ENCODE results near the gene ORC2.
A peak's percentile ranks its signal among the peaks of the same experiment; 100 is the strongest.
"Not testable (repeated sequence)": the region's sequence is repeated elsewhere in the genome, so short reads cannot be mapped to it uniquely, and the experiment has no call there.

The ORC2 gene

GRCh38 chr2:200930947-200931626, 32.4 kb downstream of the ORC2 start:
- no peak for DNase-seq

DNA sequence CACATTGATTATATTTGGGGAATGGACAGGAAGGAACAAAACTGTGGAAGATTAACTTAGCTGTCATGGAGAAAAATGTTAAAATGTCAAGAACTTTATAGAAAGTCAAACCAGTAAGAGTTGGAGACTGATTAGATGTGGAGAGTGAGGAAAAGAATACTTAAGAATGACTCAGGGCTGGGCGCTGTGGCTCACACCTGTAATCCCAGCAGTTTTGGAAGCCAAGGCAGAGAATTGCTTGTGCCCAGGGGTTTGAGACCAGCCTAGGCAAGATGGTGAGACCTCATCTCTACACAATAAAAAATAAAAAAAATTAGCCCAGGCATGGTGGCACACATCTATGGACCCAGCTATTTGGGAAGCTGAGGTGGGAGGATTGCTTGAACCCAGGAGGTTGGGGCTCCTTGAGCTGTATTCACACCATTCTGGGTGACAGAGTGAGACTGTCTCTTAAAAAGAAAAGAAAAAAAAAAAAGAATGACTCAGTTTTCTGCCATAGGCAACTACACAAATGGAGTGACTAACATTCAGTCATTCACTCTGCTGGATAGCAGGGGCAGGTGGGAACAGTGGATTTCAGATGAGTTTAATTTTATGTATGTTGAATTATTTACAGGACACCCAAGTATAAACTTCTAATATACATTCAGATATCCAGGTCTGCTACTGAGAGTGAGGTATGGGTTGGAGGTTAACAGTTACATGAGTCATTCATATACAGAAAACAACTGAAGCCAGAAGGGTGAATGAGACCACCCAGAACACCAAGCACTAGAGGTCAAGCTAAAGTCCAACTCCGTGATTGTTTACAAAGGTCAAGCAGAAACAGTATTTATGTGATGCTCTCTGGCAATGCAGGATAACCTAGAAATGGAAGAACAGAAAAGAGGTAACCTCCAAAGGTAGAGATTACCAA, 33.9 kb downstream of the ORC2 start:
- DNase-seq, result no peak

DNA sequence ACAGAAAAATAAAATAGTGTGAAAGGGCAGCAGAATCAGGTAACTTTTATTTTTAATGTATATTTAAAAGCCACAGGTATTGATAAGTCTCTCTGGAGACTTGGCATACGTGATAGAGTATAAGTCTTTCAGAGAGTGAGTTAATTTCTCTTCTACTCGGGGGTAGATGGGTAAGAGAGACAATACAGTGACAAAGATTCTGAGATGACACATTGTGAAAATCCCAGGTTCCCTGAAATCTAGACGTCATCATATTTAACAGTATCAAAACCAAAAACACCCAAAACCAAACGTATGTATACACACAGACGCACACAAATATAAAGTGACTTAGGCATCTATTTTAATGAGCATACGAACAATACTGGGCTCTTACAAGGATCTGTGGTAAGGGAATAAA, 41.0 kb downstream of the ORC2 start:
- DNase-seq, result no peak

- DNase-seq, result no peak
These were observed 49.8 kb downstream of the ORC2 start for GRCh38 chr2:200913654-200914053.

- no peak for DNase-seq
These were observed 53.5 kb downstream of the ORC2 start for GRCh38 chr2:200909958-200910357.

DNA sequence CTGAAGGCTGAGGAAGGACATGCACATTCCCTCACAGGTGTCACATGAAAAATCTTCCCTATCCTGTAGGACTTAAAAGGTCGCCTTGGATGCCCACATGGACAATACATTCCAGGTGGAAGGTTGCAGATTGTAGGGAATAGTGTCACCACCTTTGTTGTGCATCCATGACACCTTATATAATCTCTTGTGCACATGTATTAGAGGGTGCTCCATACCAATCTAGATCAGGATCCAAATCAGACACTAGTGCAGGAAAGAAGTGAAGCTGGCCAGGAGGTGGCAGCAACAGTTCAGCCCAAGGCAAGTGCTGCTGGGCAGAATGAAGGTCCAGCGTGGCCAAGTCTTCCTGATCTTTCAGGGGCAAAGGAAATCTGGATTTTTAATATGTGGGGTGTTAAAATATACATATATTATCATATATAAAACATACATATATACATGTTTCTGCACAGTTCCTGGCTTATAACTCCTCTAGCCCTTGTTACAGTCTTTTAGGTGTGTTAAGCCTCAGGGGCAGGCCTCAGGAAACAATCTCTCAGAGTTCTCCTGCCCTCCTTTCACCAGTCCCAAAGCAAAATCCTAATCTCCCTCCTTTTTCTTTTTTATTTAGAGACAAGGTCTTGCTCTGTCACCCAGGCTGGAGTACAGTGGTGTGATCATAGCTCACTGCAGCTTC, 57.7 kb downstream of the ORC2 start:
- no peak for DNase-seq

DNA sequence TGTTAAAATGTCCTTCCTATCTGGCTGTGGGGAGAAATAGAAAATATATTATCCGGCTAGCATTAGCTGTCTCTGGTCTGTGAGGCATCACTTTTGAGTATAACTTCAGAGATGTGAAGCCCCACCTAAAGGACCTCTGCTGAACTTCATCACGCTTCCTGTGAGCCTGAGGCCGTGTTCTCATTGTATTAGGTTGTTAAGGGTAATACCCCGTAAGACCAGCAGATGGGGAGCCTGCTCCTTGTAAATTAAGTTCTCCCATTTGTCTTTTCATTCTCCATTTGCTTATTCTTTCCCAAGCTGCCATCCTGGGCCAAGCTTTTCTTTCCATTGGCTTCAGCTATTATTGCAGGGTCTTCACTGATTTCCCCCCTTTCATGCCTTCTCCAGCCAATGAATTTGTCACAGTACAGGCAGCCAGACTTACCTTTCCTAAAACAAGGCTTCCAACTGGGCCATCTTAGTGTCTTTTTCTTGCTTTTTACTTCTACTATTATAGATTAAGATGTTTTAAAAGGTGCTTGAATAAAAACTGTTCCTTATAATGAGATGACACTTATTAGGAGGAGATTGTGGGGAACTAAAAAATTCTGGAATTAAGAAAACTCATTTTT, 61.9 kb downstream of the ORC2 start:
- peak; percentile 56 for DNase-seq

DNA sequence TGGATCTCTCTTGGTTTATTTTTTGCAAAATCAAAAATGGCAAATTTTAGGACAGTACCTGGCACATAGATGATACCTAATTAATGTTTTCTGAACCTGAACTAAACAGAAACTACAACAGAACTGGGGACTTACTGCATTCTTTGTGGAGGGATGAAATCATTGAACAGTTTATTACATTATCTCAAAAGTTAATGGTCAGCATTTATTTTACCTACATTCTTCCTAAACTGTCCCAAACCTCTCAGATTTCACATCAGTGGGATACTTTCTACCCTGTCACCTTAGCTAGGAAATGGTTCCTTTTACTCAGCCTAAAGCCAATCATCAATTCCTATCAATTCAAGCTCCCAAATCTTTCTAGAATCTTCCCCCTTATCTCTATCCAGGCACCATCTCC, 64.0 kb downstream of the ORC2 start:
- no peak for DNase-seq

GRCh38 chr2:200888704-200889625, 74.5 kb downstream of the ORC2 start, which contains the start of the genes NIF3L1 and PPIL3:
TSS of gene NIF3L1 (plus strand) at chr2:200889371. CDS start at chr2:200891944, 2,573 bp downstream.
TSS of gene PPIL3 (minus strand) at chr2:200889077. CDS start at chr2:200887615, 1,462 bp downstream.
- DNase-seq, result peak; percentile 89

DNA sequence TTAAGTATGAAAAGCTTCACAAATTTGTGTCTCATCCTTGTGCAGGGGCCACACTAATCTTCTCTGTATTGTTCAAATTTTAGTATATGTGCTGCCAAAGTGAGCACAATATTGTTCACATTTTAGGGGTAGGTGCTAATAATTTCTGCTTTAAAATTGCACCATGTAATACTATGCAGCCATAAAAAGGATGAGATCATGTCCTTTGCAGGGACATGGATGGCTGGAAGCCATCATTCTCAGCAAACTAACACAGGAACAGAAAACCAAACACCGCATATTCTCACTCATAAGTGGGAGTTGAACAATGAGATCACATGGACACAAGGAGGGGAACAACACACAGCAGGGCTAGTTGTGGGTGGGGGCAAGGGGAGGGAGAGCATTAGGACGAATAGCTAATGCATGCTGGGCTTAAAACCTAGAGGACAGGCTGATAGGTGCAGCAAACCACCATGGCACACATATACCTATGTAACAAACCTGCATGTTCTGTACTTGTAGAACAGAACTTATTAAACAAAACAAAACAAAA, 81.7 kb downstream of the ORC2 start:
- not testable (repeated sequence) for DNase-seq

- no peak for DNase-seq
These were observed 85.1 kb downstream of the ORC2 start for GRCh38 chr2:200878289-200878880.

- no peak for DNase-seq
These were observed 86.0 kb downstream of the ORC2 start for GRCh38 chr2:200877443-200877842.

DNA sequence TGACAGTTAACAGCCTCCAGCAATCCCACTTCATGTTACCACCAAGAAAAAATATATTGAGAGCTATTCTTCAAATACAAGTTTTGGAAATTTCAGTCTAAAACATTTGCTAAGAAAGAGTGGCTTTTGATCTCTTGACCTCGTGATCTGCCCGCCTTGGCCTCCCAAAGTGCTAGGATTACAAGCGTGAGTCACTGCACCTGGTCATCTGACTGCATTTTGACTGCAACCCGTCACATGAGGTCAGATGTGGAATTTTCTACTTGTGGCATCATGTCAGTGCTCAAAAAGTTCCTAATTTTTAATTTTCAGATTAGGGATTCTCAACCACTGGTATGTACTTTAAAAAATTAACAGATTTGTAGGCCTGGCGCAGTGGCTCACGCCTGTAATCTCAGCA, 89.9 kb downstream of the ORC2 start:
- DNase-seq, result no peak

GRCh38 chr2:200871151-200871550, 92.3 kb downstream of the ORC2 start:
- DNase-seq, result no peak

- no peak for DNase-seq
These were observed 94.4 kb downstream of the ORC2 start for GRCh38 chr2:200869014-200869413.

GRCh38 chr2:200864176-200865034, 99.1 kb downstream of the ORC2 start, which contains the start of gene CLK1:
TSS of gene CLK1 (minus strand) at chr2:200864658. CDS start at chr2:200861862, 2,796 bp downstream.
- DNase-seq, result peak; percentile 94

- DNase-seq, result no peak
These were observed 99.7 kb downstream of the ORC2 start for GRCh38 chr2:200863782-200864175.

- peak; percentile 34 for DNase-seq
These were observed 100.9 kb downstream of the ORC2 start for GRCh38 chr2:200862532-200863000.

GRCh38 chr2:200861617-200862155, 101.8 kb downstream of the ORC2 start:
- no peak for DNase-seq

Measured in effector CD8-positive, alpha-beta T cell (primary cell).